ENCODE measurements around the gene CREBBP. TPM values are rescaled to one million over a fixed set of nuclear protein-coding genes. Genes with fewer than 3 reads are reported as not detected.

The CREBBP gene
- total and polyA plus RNA-seq, 9 of the 15 experiments (the other 6 are each of a cell fraction or from before 2014, with no cell fraction given): 0.70 to 24.8 (median 5.6) TPM

DNA sequence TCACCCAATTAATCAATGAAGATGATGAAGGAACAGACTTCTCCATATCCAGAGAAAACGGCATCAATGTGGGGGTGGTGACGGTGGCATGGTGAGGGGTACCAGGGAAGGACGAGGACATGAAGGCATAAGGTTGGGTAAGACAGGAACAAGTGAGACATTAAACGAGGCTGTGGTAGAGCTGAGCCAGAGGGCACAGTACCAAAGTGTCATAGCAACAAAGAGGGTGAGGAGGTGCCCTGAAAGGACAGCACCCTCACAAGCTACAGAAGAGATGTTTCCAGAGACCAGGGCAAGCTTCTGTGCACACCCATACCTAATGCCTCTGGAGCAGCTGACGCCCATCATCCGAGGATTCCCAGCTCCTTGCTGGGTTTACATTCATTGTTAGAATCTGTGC, 105.7 kb downstream of the CREBBP start:
- Histone ChIP-seq H3K9ac (ENCODE audit: insufficient read depth in 1 of 2, low read depth in 2 of 2, low read length in 2 of 2) (no peak overlapping the region), H2AFZ (ENCODE audit: low read depth, low read length) (no peak overlapping the region), H3K9me3 (replicated peaks; ENCODE audit: control insufficient read depth, insufficient read depth, low read depth, low read length) (no peaks in the 10 kb centered on the region), H3K4me3 (no peak overlapping the region), H3K9me1 (ENCODE audit: control insufficient read depth, insufficient read depth, low read length) (no peaks in the 10 kb centered on the region), H3K27me3 (ENCODE audit: control insufficient read depth in 2 of 2, insufficient read depth in 2 of 2, low read length in 2 of 2) (no peaks in the 10 kb centered on the region), H3K4me1 (replicated peaks in 1 of 2; ENCODE audit: control insufficient read depth in 2 of 2, insufficient read depth in 2 of 2, low read length in 2 of 2) (peaks cover 3 to 4% of the 10 kb centered on the region in 2 experiments; a peak in 2 of 5 replicates), H4K20me1 (replicated peaks; ENCODE audit: control insufficient read depth, insufficient read depth, low read length) (no peaks in the 10 kb centered on the region; the same call in 1 of the 2 replicates), H3K27ac (ENCODE audit: extremely low read depth, low read depth, low read length) (no peak overlapping the region), H3K79me2 (ENCODE audit: control insufficient read depth, insufficient read depth, low read length) (no peaks in the 10 kb centered on the region), H3K36me3 (ENCODE audit: control insufficient read depth, insufficient read depth, low read length) (peaks cover 70% of the 10 kb centered on the region), H3K4me2 (ENCODE audit: insufficient read depth, low read length) (no peak overlapping the region)
- CTCF ChIA-PET (ENCODE audit: low intra/inter-chr PET ratio): no interaction called here
- WGBS (ENCODE audit: insufficient coverage, low coverage, missing lambda C conversion rate): 71% methylated on average over 6 of the region's 6 CpGs
- intact Hi-C loops (cut with micrococcal nuclease): no loop called here
- DNase-seq (ENCODE audit: extremely low read depth in 1 of 4, low spot score in 3 of 4) (no peak), ATAC-seq (no peak), FAIRE-seq (no peak)
- no TSS peak for BruUV-seq (replicated peaks)
- TF ChIP-seq STAT5B (CRISPR knock-in tag; IDR thresholded peaks at IDR 0.05) (no peak), YBX1 (IDR thresholded peaks at IDR 0.05) (no peak), NR1H2 (CRISPR knock-in tag; IDR thresholded peaks at IDR 0.05) (no peak)
- TF ChIP-seq, protein P1, sequence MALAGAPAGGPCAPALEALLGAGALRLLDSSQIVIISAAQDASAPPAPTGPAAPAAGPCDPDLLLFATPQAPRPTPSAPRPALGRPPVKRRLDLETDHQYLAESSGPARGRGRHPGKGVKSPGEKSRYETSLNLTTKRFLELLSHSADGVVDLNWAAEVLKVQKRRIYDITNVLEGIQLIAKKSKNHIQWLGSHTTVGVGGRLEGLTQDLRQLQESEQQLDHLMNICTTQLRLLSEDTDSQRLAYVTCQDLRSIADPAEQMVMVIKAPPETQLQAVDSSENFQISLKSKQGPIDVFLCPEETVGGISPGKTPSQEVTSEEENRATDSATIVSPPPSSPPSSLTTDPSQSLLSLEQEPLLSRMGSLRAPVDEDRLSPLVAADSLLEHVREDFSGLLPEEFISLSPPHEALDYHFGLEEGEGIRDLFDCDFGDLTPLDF (CRISPR knock-in tag; IDR thresholded peaks at IDR 0.05): no peak
- TF ChIP-seq, protein P2, sequence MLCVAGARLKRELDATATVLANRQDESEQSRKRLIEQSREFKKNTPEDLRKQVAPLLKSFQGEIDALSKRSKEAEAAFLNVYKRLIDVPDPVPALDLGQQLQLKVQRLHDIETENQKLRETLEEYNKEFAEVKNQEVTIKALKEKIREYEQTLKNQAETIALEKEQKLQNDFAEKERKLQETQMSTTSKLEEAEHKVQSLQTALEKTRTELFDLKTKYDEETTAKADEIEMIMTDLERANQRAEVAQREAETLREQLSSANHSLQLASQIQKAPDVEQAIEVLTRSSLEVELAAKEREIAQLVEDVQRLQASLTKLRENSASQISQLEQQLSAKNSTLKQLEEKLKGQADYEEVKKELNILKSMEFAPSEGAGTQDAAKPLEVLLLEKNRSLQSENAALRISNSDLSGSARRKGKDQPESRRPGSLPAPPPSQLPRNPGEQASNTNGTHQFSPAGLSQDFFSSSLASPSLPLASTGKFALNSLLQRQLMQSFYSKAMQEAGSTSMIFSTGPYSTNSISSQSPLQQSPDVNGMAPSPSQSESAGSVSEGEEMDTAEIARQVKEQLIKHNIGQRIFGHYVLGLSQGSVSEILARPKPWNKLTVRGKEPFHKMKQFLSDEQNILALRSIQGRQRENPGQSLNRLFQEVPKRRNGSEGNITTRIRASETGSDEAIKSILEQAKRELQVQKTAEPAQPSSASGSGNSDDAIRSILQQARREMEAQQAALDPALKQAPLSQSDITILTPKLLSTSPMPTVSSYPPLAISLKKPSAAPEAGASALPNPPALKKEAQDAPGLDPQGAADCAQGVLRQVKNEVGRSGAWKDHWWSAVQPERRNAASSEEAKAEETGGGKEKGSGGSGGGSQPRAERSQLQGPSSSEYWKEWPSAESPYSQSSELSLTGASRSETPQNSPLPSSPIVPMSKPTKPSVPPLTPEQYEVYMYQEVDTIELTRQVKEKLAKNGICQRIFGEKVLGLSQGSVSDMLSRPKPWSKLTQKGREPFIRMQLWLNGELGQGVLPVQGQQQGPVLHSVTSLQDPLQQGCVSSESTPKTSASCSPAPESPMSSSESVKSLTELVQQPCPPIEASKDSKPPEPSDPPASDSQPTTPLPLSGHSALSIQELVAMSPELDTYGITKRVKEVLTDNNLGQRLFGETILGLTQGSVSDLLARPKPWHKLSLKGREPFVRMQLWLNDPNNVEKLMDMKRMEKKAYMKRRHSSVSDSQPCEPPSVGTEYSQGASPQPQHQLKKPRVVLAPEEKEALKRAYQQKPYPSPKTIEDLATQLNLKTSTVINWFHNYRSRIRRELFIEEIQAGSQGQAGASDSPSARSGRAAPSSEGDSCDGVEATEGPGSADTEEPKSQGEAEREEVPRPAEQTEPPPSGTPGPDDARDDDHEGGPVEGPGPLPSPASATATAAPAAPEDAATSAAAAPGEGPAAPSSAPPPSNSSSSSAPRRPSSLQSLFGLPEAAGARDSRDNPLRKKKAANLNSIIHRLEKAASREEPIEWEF (CRISPR knock-in tag; IDR thresholded peaks at IDR 0.05): no peak
- TF ChIP-seq, protein P3, sequence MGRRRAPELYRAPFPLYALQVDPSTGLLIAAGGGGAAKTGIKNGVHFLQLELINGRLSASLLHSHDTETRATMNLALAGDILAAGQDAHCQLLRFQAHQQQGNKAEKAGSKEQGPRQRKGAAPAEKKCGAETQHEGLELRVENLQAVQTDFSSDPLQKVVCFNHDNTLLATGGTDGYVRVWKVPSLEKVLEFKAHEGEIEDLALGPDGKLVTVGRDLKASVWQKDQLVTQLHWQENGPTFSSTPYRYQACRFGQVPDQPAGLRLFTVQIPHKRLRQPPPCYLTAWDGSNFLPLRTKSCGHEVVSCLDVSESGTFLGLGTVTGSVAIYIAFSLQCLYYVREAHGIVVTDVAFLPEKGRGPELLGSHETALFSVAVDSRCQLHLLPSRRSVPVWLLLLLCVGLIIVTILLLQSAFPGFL (CRISPR knock-in tag; IDR thresholded peaks at IDR 0.05): no peak
- in situ Hi-C loops (cut with MboI): no loop called here
- POLR2A ChIA-PET: no interaction called here

All from K562 (cell line).